ENCODE data around the gene CDT1.
A peak's percentile ranks its signal among the peaks of the same experiment; 100 is the strongest.

CDT1 gene

DNA sequence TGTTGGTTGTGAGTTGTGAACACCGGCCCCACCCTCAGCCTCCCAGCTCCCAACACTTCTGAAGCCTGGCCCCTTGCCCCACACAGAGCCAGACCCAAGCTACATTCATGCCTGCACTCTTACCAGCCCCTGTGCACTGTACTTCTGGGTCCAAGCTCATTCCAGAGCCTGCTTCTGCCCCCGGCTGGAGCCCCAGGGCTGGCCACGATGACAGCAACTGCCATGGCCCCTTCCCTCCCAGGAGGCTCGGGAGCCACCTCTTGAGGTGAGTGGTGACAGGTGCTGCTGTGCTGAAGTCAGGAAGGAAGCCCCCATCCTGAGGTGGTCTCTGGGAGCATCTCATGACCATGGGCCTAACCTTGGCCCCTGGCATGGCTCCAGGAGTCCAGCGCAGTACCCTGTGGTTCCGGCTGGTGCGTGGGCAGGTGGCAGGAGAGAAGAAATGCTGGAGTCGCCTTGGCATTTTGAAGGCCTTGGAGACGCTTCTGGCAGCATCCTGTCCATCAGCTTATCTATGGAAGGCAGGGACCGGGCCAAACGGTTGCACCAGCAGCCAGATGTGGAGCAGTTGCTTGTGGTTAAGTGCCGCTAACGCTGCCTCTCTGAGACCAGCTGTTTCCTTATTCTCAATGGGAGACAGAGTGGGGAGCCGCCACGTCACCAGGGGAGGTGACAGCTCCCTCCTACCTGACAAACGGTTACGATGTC lies 3.9 kb upstream of the CDT1 start:
- WGBS (ENCODE audit: insufficient coverage), result 8% methylated on average over 15 of the region's 17 CpGs
- Histone ChIP-seq H3K9me3 (ENCODE audit: control extremely low read depth in 1 of 5, control insufficient read depth in 4 of 5, insufficient read depth in 2 of 5, low read depth in 1 of 5, low read length in 4 of 5) (no peaks in the 10 kb centered on the region), H3K36me3 (ENCODE audit: control insufficient read depth in 4 of 4, insufficient read depth in 4 of 4, low read length in 3 of 4) (peaks cover 0 to 5% (median 1%) of the 10 kb centered on the region in 4 experiments), H3K4me1 (ENCODE audit: control extremely low read depth in 1 of 4, control insufficient read depth in 4 of 4, insufficient read depth in 4 of 4, low read length in 3 of 4) (peaks cover 13 to 76% (median 60%) of the 10 kb centered on the region in 4 experiments), H3K27ac (ENCODE audit: insufficient read depth in 1 of 2, low read depth in 1 of 2, low read length in 2 of 2, poor library complexity in 1 of 2, severe bottlenecking in 2 of 2) (peak overlapping the region; percentile 71 to 78), H3K4me3 (ENCODE audit: control insufficient read depth in 1 of 7, extremely low read depth in 1 of 7, insufficient read depth in 4 of 7, low read depth in 2 of 7, low read length in 6 of 7) (peak overlapping the region in 4 of 7 experiments; percentile 28 to 40 (median 35)), H3K27me3 (replicated peaks in 2 of 5; ENCODE audit: control insufficient read depth in 4 of 5, insufficient read depth in 5 of 5, low read length in 4 of 5) (no peaks in the 10 kb centered on the region)
- ChIA-PET CTCF (interaction anchor here (1.2 to 3.0 kb wide), 10 partner anchors 9 to 493 kb away, joined by 3 to 15 read pairs (median 5); partner anchors contain the start of gene APRT), POLR2A (interaction anchor here (0.7 to 2.6 kb wide), 9 partner anchors 11 to 316 kb away, joined by 3 to 24 read pairs (median 4); partner anchors contain the start of genes APRT and CBFA2T3)
- peak; percentile 94 to 100 (median 99) for DNase-seq

DNA sequence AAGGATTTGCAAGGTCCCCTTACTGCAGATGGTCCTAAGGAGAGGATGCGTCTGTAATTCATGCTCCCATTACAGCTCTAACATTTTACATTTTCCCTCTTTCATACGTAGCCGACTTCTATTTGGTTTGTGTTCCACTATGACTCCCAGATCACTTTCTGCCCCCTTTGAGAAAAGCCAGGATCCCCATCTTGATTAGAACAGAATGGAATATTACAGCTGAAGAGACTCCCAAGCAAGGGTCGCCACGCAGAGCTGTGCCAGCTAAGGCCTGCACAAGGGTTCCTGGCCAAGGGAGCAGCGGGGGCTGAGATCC lies 3.4 kb upstream of the CDT1 start:
- ChIA-PET CTCF (interaction anchor here (0.9 to 3.0 kb wide), 8 partner anchors 9 to 492 kb away, joined by 3 to 15 read pairs (median 6); partner anchors contain the start of gene APRT), POLR2A (interaction anchor here (0.7 to 2.6 kb wide), 8 partner anchors 10 to 315 kb away, joined by 3 to 24 read pairs (median 5); partner anchors contain the start of genes APRT and CBFA2T3)
- 21% methylated on average over 6 of the region's 6 CpGs for WGBS (ENCODE audit: insufficient coverage)
- H3K27ac ChIP-seq (ENCODE audit: insufficient read depth in 1 of 2, low read depth in 1 of 2, low read length in 2 of 2, poor library complexity in 1 of 2, severe bottlenecking in 2 of 2), result peak overlapping the region; percentile 71 to 78
- H3K27me3 ChIP-seq (replicated peaks in 2 of 5; ENCODE audit: control insufficient read depth in 4 of 5, insufficient read depth in 5 of 5, low read length in 4 of 5), result no peaks in the 10 kb centered on the region
- peaks cover 0 to 8% (median 2%) of the 10 kb centered on the region in 4 experiments for H3K36me3 ChIP-seq (ENCODE audit: control insufficient read depth in 4 of 4, insufficient read depth in 4 of 4, low read length in 3 of 4)
- H3K4me1 ChIP-seq (ENCODE audit: control extremely low read depth in 1 of 4, control insufficient read depth in 4 of 4, insufficient read depth in 4 of 4, low read length in 3 of 4), result peaks cover 12 to 76% (median 61%) of the 10 kb centered on the region in 4 experiments
- H3K4me3 ChIP-seq (ENCODE audit: control insufficient read depth in 1 of 7, extremely low read depth in 1 of 7, insufficient read depth in 4 of 7, low read depth in 2 of 7, low read length in 6 of 7), result peak overlapping the region in 3 of 7 experiments; percentile 8 to 40 (median 34)
- no peak for DNase-seq
- no peaks in the 10 kb centered on the region for H3K9me3 ChIP-seq (ENCODE audit: control extremely low read depth in 1 of 5, control insufficient read depth in 4 of 5, insufficient read depth in 2 of 5, low read depth in 1 of 5, low read length in 4 of 5)

DNA sequence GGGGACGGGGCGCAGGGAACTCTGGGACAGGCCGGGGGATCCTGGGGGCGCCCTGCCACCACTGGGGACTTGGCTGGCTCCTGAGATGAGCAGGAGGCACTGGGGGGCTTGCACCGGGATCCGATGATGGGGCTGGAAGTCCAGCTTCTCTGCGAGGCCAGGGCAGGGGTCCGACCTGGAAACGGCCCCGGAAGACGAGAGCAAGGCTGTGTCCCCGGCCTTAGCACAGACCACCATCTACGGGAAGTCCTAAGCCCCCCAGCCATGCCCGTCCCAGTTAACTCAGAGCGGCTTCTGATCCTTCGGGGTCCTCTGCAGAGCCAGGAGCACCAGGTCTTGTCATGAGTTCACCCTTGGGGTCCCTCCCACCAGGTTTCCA lies 573 bp downstream of the CDT1 start:
- Histone ChIP-seq H3K9me3 (ENCODE audit: control extremely low read depth in 1 of 5, control insufficient read depth in 4 of 5, insufficient read depth in 2 of 5, low read depth in 1 of 5, low read length in 4 of 5) (no peaks in the 10 kb centered on the region), H3K27ac (ENCODE audit: insufficient read depth in 1 of 2, low read depth in 1 of 2, low read length in 2 of 2, poor library complexity in 1 of 2, severe bottlenecking in 2 of 2) (peak overlapping the region in 1 of 2 experiments; percentile 43), H3K4me3 (ENCODE audit: control insufficient read depth in 1 of 7, extremely low read depth in 1 of 7, insufficient read depth in 4 of 7, low read depth in 2 of 7, low read length in 6 of 7) (peak overlapping the region in 6 of 7 experiments; percentile 48 to 96 (median 71)), H3K27me3 (replicated peaks in 2 of 5; ENCODE audit: control insufficient read depth in 4 of 5, insufficient read depth in 5 of 5, low read length in 4 of 5) (no peaks in the 10 kb centered on the region), H3K36me3 (ENCODE audit: control insufficient read depth in 4 of 4, insufficient read depth in 4 of 4, low read length in 3 of 4) (peaks cover 0 to 46% (median 24%) of the 10 kb centered on the region in 4 experiments), H3K4me1 (ENCODE audit: control extremely low read depth in 1 of 4, control insufficient read depth in 4 of 4, insufficient read depth in 4 of 4, low read length in 3 of 4) (peaks cover 6 to 60% (median 49%) of the 10 kb centered on the region in 4 experiments)
- ChIA-PET CTCF (interaction anchor here (1.1 to 2.9 kb wide), 3 partner anchors 11 to 67 kb away, joined by 3 to 8 read pairs (median 6); no protein-coding TSS in a partner anchor), POLR2A (interaction anchor here (0.7 kb wide), 1 partner anchor 512 kb away, joined by 3 read pairs; no protein-coding TSS in a partner anchor)
- 1% methylated on average over 14 of the region's 16 CpGs for WGBS (ENCODE audit: insufficient coverage)
- DNase-seq, result no peak

DNA sequence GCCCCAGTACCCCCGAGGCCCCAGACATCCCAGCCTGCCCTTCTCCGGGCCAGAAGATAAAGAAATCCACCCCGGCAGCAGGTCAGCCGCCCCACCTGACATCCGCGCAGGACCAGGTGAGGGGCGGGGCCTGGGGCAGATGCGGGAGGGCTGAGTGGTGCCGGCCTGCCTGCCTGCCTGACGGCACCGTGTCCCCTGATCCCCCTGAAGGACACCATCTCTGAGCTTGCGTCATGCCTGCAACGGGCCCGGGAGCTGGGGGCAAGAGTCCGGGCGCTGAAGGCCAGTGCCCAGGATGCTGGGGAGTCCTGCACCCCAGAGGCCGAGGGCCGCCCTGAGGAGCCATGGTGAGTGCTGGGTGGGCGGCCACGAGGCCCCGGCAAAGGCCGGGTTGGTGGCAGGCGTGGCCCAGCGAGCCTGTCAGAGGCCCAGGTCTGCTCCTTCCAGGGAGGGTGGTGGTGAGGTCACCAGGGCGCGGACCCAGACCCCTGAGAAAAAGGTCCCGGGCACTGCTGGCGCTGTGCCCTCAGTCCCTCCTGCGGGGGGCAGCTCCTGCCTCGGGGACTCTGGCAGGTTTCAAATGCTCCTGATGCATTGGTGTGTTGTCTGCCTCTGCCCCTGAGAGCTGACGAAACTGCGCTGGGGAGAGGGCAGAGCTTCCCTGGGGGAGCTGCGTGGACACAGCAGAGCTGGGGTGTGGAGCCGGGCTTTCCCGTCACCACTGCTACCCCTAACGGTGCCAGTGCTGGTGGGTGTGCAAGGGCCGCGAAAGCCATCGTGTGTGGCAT lies 1.2 kb downstream of the CDT1 start:
- no peak for DNase-seq
- H3K4me1 ChIP-seq (ENCODE audit: control extremely low read depth in 1 of 4, control insufficient read depth in 4 of 4, insufficient read depth in 4 of 4, low read length in 3 of 4), result peaks cover 6 to 60% (median 48%) of the 10 kb centered on the region in 4 experiments
- 57% methylated on average over 36 of the region's 39 CpGs for WGBS (ENCODE audit: insufficient coverage)
- peak overlapping the region in 6 of 7 experiments; percentile 48 to 96 (median 71) for H3K4me3 ChIP-seq (ENCODE audit: control insufficient read depth in 1 of 7, extremely low read depth in 1 of 7, insufficient read depth in 4 of 7, low read depth in 2 of 7, low read length in 6 of 7)
- CTCF ChIA-PET, result interaction anchor here (2.3 to 2.9 kb wide), 2 partner anchors 12 to 21 kb away, joined by 6 to 8 read pairs; no protein-coding TSS in a partner anchor
- H3K27me3 ChIP-seq (replicated peaks in 2 of 5; ENCODE audit: control insufficient read depth in 4 of 5, insufficient read depth in 5 of 5, low read length in 4 of 5), result no peaks in the 10 kb centered on the region
- peak overlapping the region in 1 of 2 experiments; percentile 43 for H3K27ac ChIP-seq (ENCODE audit: insufficient read depth in 1 of 2, low read depth in 1 of 2, low read length in 2 of 2, poor library complexity in 1 of 2, severe bottlenecking in 2 of 2)
- no peaks in the 10 kb centered on the region for H3K9me3 ChIP-seq (ENCODE audit: control extremely low read depth in 1 of 5, control insufficient read depth in 4 of 5, insufficient read depth in 2 of 5, low read depth in 1 of 5, low read length in 4 of 5)
- POLR2A ChIA-PET, result interaction anchor here (0.7 kb wide), 1 partner anchor 511 kb away, joined by 3 read pairs; no protein-coding TSS in a partner anchor
- peaks cover 0 to 52% (median 30%) of the 10 kb centered on the region in 4 experiments for H3K36me3 ChIP-seq (ENCODE audit: control insufficient read depth in 4 of 4, insufficient read depth in 4 of 4, low read length in 3 of 4)

DNA sequence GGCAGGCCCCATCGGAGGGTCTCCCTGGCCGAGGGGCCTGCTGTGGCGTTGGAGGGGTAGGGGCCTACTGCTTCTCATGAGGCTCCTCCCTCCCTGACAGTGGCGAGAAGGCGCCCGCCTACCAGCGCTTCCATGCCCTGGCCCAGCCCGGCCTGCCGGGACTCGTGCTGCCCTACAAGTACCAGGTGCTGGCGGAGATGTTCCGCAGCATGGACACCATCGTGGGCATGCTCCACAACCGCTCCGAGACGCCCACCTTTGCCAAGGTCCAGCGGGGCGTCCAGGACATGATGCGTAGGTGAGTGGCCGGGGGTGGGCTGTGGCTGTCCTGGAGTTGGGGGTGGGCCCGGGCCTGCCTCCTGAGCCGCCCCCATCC lies 1.7 kb downstream of the CDT1 start:
- CTCF ChIA-PET, result interaction anchor here (1.6 to 2.3 kb wide), 2 partner anchors 18 to 21 kb away, joined by 5 to 6 read pairs; no protein-coding TSS in a partner anchor
- 97% methylated on average over 21 of the region's 22 CpGs for WGBS (ENCODE audit: insufficient coverage)
- Histone ChIP-seq H3K36me3 (ENCODE audit: control insufficient read depth in 4 of 4, insufficient read depth in 4 of 4, low read length in 3 of 4) (peaks cover 0 to 57% (median 31%) of the 10 kb centered on the region in 4 experiments), H3K27me3 (replicated peaks in 2 of 5; ENCODE audit: control insufficient read depth in 4 of 5, insufficient read depth in 5 of 5, low read length in 4 of 5) (no peaks in the 10 kb centered on the region), H3K4me1 (ENCODE audit: control extremely low read depth in 1 of 4, control insufficient read depth in 4 of 4, insufficient read depth in 4 of 4, low read length in 3 of 4) (peaks cover 4 to 60% (median 48%) of the 10 kb centered on the region in 4 experiments), H3K27ac (ENCODE audit: insufficient read depth in 1 of 2, low read depth in 1 of 2, low read length in 2 of 2, poor library complexity in 1 of 2, severe bottlenecking in 2 of 2) (no peak overlapping the region), H3K9me3 (ENCODE audit: control extremely low read depth in 1 of 5, control insufficient read depth in 4 of 5, insufficient read depth in 2 of 5, low read depth in 1 of 5, low read length in 4 of 5) (no peaks in the 10 kb centered on the region), H3K4me3 (ENCODE audit: control insufficient read depth in 1 of 7, extremely low read depth in 1 of 7, insufficient read depth in 4 of 7, low read depth in 2 of 7, low read length in 6 of 7) (peak overlapping the region in 2 of 7 experiments; percentile 82 to 96)
- POLR2A ChIA-PET, result interaction anchor here (1.0 to 1.1 kb wide), 2 partner anchors 12 to 17 kb away, joined by 3 to 5 read pairs; no protein-coding TSS in a partner anchor
- DNase-seq, result no peak

DNA sequence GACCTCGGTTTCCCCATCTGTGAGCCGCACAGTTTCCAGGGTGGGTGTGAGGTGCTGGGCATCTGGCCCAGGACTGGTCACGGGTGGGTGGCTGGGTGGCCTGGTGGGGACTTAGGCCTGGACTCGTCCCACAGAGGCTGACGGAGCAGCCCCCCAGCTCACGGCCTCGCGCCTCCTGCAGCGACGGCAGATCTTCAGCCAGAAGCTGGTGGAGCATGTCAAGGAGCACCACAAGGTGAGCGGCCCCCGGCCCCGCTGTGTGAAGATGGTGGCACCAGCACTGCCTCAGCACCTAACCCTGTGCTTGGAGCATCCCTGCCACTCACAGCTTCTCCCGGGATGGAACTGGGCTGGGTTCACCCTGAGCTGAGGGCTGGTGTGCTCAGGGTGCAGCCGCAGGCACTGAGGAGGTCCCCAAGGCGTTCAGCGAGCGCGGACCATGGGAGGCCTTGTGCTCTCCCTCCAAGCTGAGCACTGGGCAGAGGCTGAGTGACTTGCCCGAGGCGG lies 2.4 kb downstream of the CDT1 start:
- Histone ChIP-seq H3K4me3 (ENCODE audit: control insufficient read depth in 1 of 7, extremely low read depth in 1 of 7, insufficient read depth in 4 of 7, low read depth in 2 of 7, low read length in 6 of 7) (no peak overlapping the region), H3K4me1 (ENCODE audit: control extremely low read depth in 1 of 4, control insufficient read depth in 4 of 4, insufficient read depth in 4 of 4, low read length in 3 of 4) (peaks cover 0 to 60% (median 48%) of the 10 kb centered on the region in 4 experiments), H3K9me3 (ENCODE audit: control extremely low read depth in 1 of 5, control insufficient read depth in 4 of 5, insufficient read depth in 2 of 5, low read depth in 1 of 5, low read length in 4 of 5) (no peaks in the 10 kb centered on the region), H3K36me3 (ENCODE audit: control insufficient read depth in 4 of 4, insufficient read depth in 4 of 4, low read length in 3 of 4) (peaks cover 0 to 59% (median 31%) of the 10 kb centered on the region in 4 experiments), H3K27me3 (replicated peaks in 2 of 5; ENCODE audit: control insufficient read depth in 4 of 5, insufficient read depth in 5 of 5, low read length in 4 of 5) (no peaks in the 10 kb centered on the region), H3K27ac (ENCODE audit: insufficient read depth in 1 of 2, low read depth in 1 of 2, low read length in 2 of 2, poor library complexity in 1 of 2, severe bottlenecking in 2 of 2) (no peak overlapping the region)
- CTCF ChIA-PET, result interaction anchor here (0.7 to 1.6 kb wide), 2 partner anchors 19 to 85 kb away, joined by 3 to 5 read pairs; no protein-coding TSS in a partner anchor
- WGBS (ENCODE audit: insufficient coverage), result 98% methylated on average over 20 of the region's 21 CpGs
- no peak for DNase-seq
- POLR2A ChIA-PET, result interaction anchor here (0.6 to 1.1 kb wide), 3 partner anchors 13 to 126 kb away, joined by 3 to 5 read pairs (median 5); no protein-coding TSS in a partner anchor

Data from common myeloid progenitor, CD34-positive (primary cell).